GM21367 (cell line): Measurements from ENCODE around the gene SLC16A5.
"Not testable (repeated sequence)": the region's sequence is repeated elsewhere in the genome, so short reads cannot be mapped to it uniquely, and the experiment has no call there.

Experiments
- ATAC-seq: cut with Tn5 transposase; IDR thresholded peaks from one replicate; pipeline ENCODE4 v1.9.1; 2021; ENCODE audit not compliant: unreplicated experiment

The SLC16A5 gene

DNA sequence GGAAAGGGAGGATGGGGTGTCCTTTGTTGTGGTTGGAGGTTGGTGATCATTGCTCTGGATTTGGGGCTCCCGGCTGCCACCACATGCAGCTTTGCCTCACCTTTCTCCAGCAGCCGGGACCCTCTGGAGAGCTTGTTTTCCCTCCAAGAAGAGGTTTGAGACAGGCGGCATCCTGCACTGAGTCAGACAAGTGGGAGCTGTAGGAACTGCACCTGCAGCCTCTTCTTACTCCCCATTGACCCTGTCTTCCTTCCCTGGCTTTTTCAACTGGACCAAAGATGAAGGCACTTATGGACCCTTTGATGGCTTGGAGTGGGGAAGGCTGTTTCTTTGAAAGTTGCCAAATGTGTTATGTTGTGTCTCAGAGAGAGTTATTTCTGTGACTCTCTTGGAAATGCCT is 24.1 kb upstream of the SLC16A5 start:
- no peak for ATAC-seq

- ATAC-seq: no peak
Measured at GRCh38 chr17:75064040-75064439, 23.7 kb upstream of the SLC16A5 start.

DNA sequence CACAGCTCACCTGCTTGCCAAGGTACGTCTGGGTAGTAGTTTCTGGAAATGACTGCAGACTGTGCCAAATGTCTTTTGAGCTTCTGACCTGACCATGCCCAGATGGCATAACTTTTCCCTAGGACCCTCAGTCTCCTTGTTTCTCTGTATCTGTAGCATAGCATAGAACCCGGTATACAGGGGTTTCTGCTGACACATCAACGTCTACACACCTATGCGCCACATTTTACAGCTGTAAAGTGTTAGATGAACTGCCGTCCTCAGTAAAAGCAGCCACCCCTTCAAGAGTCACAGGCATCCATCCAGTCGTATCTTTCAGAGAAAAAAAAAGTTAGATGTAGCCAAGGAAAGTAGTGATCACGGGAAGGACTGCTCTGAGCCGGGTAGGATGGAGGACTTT is 23.3 kb upstream of the SLC16A5 start:
- no peak for ATAC-seq

DNA sequence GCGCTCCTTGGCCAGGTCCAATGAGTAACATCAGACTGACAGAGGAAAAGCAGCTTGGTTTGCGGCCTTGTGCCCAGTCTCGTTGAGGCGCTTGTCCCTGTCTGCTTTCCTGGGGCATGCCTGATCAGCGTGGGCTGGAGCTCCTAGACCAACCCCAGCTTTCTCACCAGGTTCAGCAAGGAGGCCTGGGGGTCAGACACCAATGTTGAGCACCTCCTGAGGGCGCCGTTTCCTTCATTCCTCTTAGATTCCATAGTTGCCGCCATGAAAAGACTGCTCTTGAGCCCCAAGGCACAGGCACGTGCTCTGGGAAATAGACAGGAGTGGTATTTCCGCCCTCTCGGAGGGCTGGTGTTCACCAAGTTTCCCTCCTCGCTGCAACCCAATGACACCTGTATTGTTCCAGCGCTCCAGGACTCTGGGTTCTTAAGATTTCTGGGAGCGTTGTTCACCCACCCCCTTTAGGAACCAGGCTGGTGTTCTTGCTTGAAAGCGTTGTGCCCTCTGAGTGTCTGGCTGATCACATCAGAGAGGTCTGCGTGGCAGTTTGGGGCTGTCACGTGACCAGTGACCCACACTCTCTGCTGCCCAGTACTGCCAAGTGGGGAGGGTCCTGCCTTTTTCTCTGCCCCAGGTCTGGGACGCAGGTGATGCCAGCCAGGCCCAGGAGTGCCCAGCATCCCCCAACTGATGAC is 22.7 kb upstream of the SLC16A5 start:
- ATAC-seq: no peak

DNA sequence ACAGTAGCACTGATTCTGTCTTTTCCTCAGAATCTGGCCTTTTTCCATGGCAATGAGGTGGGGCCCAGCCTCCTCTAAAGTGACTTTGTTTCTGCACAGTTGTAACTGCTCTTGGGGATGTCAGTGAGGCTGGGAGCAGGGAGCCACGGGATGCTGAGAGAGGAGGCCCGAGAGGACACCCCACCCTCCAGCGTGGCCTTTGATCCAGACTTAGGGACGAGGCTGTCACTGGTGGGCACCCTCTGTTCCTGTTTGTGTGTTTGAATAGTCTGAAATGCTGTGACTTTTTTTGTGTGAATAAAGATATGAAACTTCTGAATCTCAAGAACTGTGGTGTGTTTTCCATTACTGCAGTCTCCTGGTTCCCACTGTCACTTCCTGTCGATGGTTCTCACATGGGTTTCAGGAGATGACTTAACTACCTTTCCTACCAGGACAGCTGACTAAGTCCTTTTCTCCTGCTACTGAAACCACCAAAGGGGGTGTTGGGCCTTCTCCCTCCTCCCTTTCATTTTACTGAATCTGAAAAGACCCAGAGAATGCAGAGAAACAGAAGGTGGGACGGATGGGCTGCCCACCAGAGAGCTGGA is 22.1 kb upstream of the SLC16A5 start:
- ATAC-seq: no peak

DNA sequence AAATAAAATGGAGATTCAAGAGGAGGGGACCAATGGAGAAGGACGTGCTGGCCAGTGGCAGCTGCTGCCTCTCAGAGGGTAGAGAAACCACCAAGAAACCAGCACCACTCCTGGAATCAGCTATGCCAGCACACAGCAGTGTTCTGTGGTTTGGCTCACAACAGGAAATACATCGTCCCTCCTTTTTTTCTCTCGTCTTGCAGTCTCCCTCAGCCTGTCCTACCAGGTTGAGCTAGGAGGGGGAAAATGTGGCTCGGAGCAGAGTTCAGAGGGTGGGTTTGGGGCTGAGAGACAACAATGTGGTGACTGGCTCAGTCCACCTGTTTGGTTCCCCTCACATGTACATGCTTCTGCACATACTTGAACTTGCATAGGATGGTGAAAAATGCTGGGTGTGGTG is 19.9 kb upstream of the SLC16A5 start:
- no peak for ATAC-seq

GRCh38 chr17:75068750-75069149 is 19.0 kb upstream of the SLC16A5 start:
- ATAC-seq: no peak

- ATAC-seq: no peak
Measured at GRCh38 chr17:75069783-75070182, 18.0 kb upstream of the SLC16A5 start.

DNA sequence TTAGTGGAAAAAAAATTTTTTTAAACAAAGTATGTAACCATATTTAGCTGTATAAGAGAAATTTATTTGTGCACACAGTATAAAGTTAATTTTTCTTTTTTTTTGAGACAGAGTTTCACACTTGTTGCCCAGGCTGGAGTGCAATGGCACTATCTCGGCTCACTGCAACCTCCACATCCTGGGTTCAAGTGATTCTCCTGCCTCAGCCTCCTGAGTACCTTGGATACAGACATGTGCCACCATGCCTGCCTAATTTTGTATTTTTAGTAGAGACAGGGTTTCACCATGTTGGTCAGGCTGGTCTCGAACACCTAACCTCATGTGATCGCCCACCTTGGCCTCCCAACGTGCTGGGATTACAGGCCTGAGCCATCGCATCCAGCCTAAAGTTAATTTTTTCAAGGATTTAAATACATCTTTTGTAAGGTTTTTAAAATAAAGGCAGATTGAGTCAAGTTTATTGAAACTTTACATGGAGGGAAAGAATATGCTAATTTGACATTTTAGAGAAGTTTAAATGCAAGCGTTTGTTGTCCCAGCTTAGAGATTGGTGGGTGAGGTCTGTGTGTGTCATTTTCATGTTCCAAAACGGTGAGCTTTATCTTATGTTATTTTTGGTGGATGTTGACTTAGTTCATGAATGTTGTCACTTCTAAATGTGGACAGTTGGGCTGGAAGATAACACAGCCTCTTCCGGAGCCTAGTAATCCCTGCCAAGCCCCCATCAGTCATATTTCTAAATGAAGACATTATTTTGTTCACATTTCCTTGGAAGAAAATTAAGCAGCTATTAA is 16.1 kb upstream of the SLC16A5 start:
- not testable (repeated sequence) for ATAC-seq

GRCh38 chr17:75072909-75073308 is 14.8 kb upstream of the SLC16A5 start:
- ATAC-seq: not testable (repeated sequence)

DNA sequence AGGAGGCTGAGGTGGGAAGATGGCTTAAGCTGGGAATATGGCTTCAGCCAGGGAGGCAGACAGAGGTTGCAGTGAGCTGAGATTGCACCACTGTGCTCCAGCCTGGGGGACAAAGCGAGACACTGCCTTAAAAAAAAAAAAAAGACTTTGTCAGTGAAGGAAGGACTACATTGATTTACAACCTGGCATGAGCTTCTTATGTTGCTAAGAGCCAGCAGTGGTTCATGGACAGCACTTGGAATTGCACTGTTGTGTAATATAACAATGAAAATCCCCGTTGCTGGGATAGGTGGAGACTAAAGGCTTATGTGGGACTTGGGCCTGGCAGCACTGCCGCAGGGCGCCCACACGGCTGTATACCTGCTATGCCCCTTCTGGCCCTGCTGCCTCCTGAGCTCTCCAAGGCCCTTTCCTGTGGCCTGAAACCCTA is 14.1 kb upstream of the SLC16A5 start:
- no peak for ATAC-seq

- ATAC-seq: no peak
Measured at GRCh38 chr17:75074532-75074931, 13.2 kb upstream of the SLC16A5 start.

- ATAC-seq: no peak
Measured at GRCh38 chr17:75075597-75076336, 12.0 kb upstream of the SLC16A5 start.

GRCh38 chr17:75077072-75077495 is 10.7 kb upstream of the SLC16A5 start:
- ATAC-seq: no peak

DNA sequence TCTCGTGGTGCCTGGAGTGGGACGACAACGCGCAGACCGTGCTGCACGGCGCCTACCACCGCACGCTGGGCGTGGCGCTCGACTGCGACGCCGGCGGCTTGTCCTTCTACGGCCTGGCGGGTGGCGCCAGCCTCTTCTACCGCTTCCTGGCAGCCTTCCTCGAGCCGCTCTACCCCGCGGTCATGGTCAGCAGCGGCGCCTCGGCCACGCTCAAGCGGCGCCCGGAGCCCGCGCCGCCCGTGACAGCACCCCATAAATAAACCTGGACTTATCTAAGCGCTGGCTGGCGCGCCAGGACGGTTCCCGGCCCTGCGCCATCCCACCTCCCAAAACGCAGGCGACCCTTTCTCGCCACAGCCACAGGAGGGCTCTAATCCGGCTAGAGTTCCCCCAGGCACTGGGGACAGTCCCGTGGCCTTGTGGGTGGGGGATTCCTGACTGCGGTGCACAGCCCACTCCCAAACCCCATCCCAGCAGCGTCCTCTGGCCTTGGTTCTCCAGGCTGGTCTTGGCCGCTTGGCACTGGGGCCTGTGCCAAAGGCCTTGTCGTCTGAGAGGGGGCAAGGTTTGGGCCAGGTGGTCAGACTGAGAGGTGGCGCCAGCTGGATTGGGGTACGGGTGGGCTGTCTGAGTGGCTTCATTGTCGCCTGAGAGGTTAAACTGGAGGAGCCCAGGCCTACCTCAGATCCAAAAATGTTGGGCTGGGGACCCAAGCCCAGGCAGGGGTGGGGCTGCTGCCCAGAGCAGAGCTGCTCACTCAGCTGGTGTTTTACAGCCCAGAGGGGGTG is 10.1 kb upstream of the SLC16A5 start:
- ATAC-seq: no peak

- ATAC-seq: no peak
Measured at GRCh38 chr17:75078284-75079022, 9.3 kb upstream of the SLC16A5 start.

DNA sequence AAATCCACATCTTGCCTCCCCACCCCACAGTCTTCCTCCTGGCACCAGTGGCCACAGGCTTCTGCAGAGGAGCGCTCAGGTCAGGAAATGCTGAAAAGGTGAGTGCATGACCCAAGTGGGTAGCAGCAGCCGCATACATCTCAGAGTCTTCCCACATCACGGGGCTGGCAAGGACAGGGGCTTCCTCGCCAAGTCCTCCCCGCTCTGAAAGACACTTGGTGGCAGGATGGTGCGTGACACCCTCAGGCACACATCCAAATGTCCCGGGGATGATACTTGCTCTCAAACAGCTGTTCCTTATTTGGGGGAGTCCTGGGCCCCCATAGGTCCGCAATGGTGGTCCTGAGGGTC is 8.8 kb upstream of the SLC16A5 start:
- no peak for ATAC-seq

GRCh38 chr17:75081611-75082540 is 5.9 kb upstream of the SLC16A5 start:
- ATAC-seq: no peak

- ATAC-seq: no peak
Measured at GRCh38 chr17:75082683-75083082, 5.1 kb upstream of the SLC16A5 start.
